ENCODE measurements around the gene PRMT3. TPM values are rescaled to one million over a fixed set of nuclear protein-coding genes. Genes with fewer than 3 reads are reported as not detected.

PRMT3 gene
- total RNA-seq, 2 experiments from 2014 or later: 11.2 to 11.8 TPM

- DNase-seq: no peak
- Histone ChIP-seq H3K4me1 (ENCODE audit: insufficient read depth, low read length) (no peaks in the 10 kb centered on the region), H3K9me3 (ENCODE audit: control insufficient read depth in 1 of 2, insufficient read depth in 1 of 2, low read length in 2 of 2) (no peaks in the 10 kb centered on the region), H3K4me3 (ENCODE audit: low read length) (no peak overlapping the region), H3K36me3 (ENCODE audit: insufficient read depth, low read length) (peaks cover 6% of the 10 kb centered on the region), H3K27me3 (ENCODE audit: control insufficient read depth in 1 of 2, insufficient read depth in 2 of 2, low read length in 2 of 2) (no peaks in the 10 kb centered on the region), H3K27ac (ENCODE audit: low read depth in 1 of 2, low read length in 2 of 2) (no peak overlapping the region)
- Mint-ChIP-seq H3K9me3 (no peaks in the 10 kb centered on the region), H3K27ac (no peak overlapping the region), H3K4me3 (no peak overlapping the region), H3K27me3 (no peaks in the 10 kb centered on the region), H3K36me3 (ENCODE audit: low read depth) (peaks cover 48% of the 10 kb centered on the region), H3K4me1 (ENCODE audit: low read depth) (peaks cover 4% of the 10 kb centered on the region)
- ChIA-PET CTCF (no interaction called here), POLR2A (no interaction called here)
- TF ChIP-seq CTCF (IDR thresholded peaks at IDR 0.05): no peak
- ATAC-seq (ENCODE audit: poor library complexity): no peak
- intact Hi-C loops (cut with DNase I, micrococcal nuclease): no loop called here
Observed at GRCh38 chr11:20451568-20451967, 64.1 kb downstream of the PRMT3 start.

- Mint-ChIP-seq H3K27ac (no peak overlapping the region), H3K36me3 (ENCODE audit: low read depth) (peaks cover 45% of the 10 kb centered on the region), H3K27me3 (no peaks in the 10 kb centered on the region), H3K9me3 (no peaks in the 10 kb centered on the region), H3K4me1 (ENCODE audit: low read depth) (peaks cover 4% of the 10 kb centered on the region), H3K4me3 (no peak overlapping the region)
- no peaks in the 10 kb centered on the region for H3K27me3 ChIP-seq (ENCODE audit: control insufficient read depth in 1 of 2, insufficient read depth in 2 of 2, low read length in 2 of 2)
- H3K9me3 ChIP-seq (ENCODE audit: control insufficient read depth in 1 of 2, insufficient read depth in 1 of 2, low read length in 2 of 2): no peaks in the 10 kb centered on the region
- TF ChIP-seq CTCF (IDR thresholded peaks at IDR 0.05): no peak
- no peaks in the 10 kb centered on the region for H3K4me1 ChIP-seq (ENCODE audit: insufficient read depth, low read length)
- CTCF ChIA-PET: no interaction called here
- H3K4me3 ChIP-seq (ENCODE audit: low read length): no peak overlapping the region
- H3K36me3 ChIP-seq (ENCODE audit: insufficient read depth, low read length): peaks cover 6% of the 10 kb centered on the region
- ATAC-seq (ENCODE audit: poor library complexity) (no peak), DNase-seq (no peak)
- H3K27ac ChIP-seq (ENCODE audit: low read depth in 1 of 2, low read length in 2 of 2): no peak overlapping the region
- POLR2A ChIA-PET: no interaction called here
- intact Hi-C loops (cut with DNase I, micrococcal nuclease): no loop called here
Observed at GRCh38 chr11:20452585-20452984, 65.1 kb downstream of the PRMT3 start.

GRCh38 chr11:20453657-20454316, 66.3 kb downstream of the PRMT3 start:
- Mint-ChIP-seq H3K9me3 (no peaks in the 10 kb centered on the region), H3K27ac (no peak overlapping the region), H3K36me3 (ENCODE audit: low read depth) (peaks cover 40% of the 10 kb centered on the region), H3K4me1 (ENCODE audit: low read depth) (peaks cover 4% of the 10 kb centered on the region), H3K4me3 (no peak overlapping the region), H3K27me3 (no peaks in the 10 kb centered on the region)
- no peak overlapping the region for H3K4me3 ChIP-seq (ENCODE audit: low read length)
- POLR2A ChIA-PET: no interaction called here
- H3K27ac ChIP-seq (ENCODE audit: low read depth in 1 of 2, low read length in 2 of 2): no peak overlapping the region
- ATAC-seq (ENCODE audit: poor library complexity) (no peak), DNase-seq (no peak)
- no peaks in the 10 kb centered on the region for H3K4me1 ChIP-seq (ENCODE audit: insufficient read depth, low read length)
- H3K27me3 ChIP-seq (ENCODE audit: control insufficient read depth in 1 of 2, insufficient read depth in 2 of 2, low read length in 2 of 2): no peaks in the 10 kb centered on the region
- intact Hi-C loops (cut with DNase I, micrococcal nuclease): no loop called here
- peaks cover 5% of the 10 kb centered on the region for H3K36me3 ChIP-seq (ENCODE audit: insufficient read depth, low read length)
- no peak for TF ChIP-seq CTCF (IDR thresholded peaks at IDR 0.05)
- H3K9me3 ChIP-seq (ENCODE audit: control insufficient read depth in 1 of 2, insufficient read depth in 1 of 2, low read length in 2 of 2): no peaks in the 10 kb centered on the region
- CTCF ChIA-PET: no interaction called here

Data from CD4-positive, alpha-beta T cell (primary cell).